Caco-2 (cell line): Measurements from ENCODE around the gene AGAP1. TPM values are rescaled to one million over a fixed set of nuclear protein-coding genes. Genes with fewer than 3 reads are reported as not detected.

ENCODE experiments used
- BruUV-seq: library from RNA; stranded (reverse); fragments of 400-500 nt; replicated peaks from 2 replicates; lab custom pipeline; 2021; lab: Mats Ljungman, UMichigan
- CTCF ChIA-PET: fragments of 300-600 bp; sonication (Branson Sonifier 250); formaldehyde crosslinking; loops from one replicate; lab custom pipeline; 2022; ENCODE audit warnings: antibody characterized with exemption; lab: Charles Lee
- POLR2A ChIA-PET: fragments of 300-600 bp; sonication (Branson Sonifier 250); formaldehyde crosslinking; loops from one replicate; lab custom pipeline; 2022; ENCODE audit warnings: antibody characterized with exemption; lab: Charles Lee
- DNase-seq, 2 experiments: peaks; one replicate each; pipeline versions ENCODE4 v3.0.0 to v3.0.0-alpha.2; 2020 to 2022
- H3K27me3 ChIP-seq: replicated peaks from 2 replicates; pipeline ENCODE4 v1.6.0; 2011; ENCODE audit warnings: low read length; ENCODE audit not compliant: control insufficient read depth, insufficient read depth
- H3K36me3 ChIP-seq: 2 replicates; pipeline ENCODE4 v1.5.1; 2011; ENCODE audit warnings: low read length; ENCODE audit not compliant: control insufficient read depth, insufficient read depth
- H3K4me1 ChIP-seq: fragments of 250-450 bp; sonication (Bioruptor Pico); 2 replicates; pipeline ENCODE4 v1.5.1; 2020; ENCODE audit warnings: mild to moderate bottlenecking
- H3K4me3 ChIP-seq: 2 replicates; pipeline ENCODE4 v1.5.1; 2011; ENCODE audit warnings: low read depth, mild to moderate bottlenecking, control low read depth, low read length
- H3K9me3 ChIP-seq: fragments of 250-450 bp; sonication (Bioruptor Pico); 2 replicates; pipeline ENCODE4 v1.5.1; 2020; ENCODE audit warnings: mild to moderate bottlenecking, moderate library complexity
- H3K27ac Mint-ChIP-seq: one replicate; pipeline ENCODE4 v1.8.0; 2022; ENCODE audit warnings: mixed read lengths; ENCODE audit not compliant: unreplicated experiment
- H3K27me3 Mint-ChIP-seq: one replicate; pipeline ENCODE4 v1.8.0; 2022; ENCODE audit warnings: mixed read lengths; ENCODE audit not compliant: insufficient read depth, unreplicated experiment
- H3K36me3 Mint-ChIP-seq: one replicate; pipeline ENCODE4 v1.8.0; 2022; ENCODE audit warnings: mild to moderate bottlenecking, mixed read lengths; ENCODE audit not compliant: insufficient read depth, unreplicated experiment
- H3K4me1 Mint-ChIP-seq: one replicate; pipeline ENCODE4 v1.8.0; 2022; ENCODE audit warnings: low read depth, mixed read lengths; ENCODE audit not compliant: unreplicated experiment
- H3K4me3 Mint-ChIP-seq: one replicate; pipeline ENCODE4 v1.8.0; 2022; ENCODE audit warnings: mild to moderate bottlenecking, moderate library complexity, mixed read lengths; ENCODE audit not compliant: unreplicated experiment
- H3K9me3 Mint-ChIP-seq: one replicate; pipeline ENCODE4 v1.8.0; 2022; ENCODE audit warnings: mixed read lengths; ENCODE audit not compliant: unreplicated experiment
- intact Hi-C: fragments of 100-400 bp; cut with micrococcal nuclease; formaldehyde crosslinking; loops from one replicate; pipeline ENCODE4 v1.10.0; 2022; ENCODE audit not compliant: unreplicated experiment
- total RNA-seq: library from RNA; stranded (reverse); gene quantifications from 2 replicates; pipeline ENCODE4 v1.2.3, GENCODE V29; 2022
- TF ChIP-seq, protein P1 (sequence below), 2 experiments: fragments of 200-600 bp in 1 of 2; IDR thresholded peaks; 1 replicate in 1 of 2; 2 replicates in 1 of 2; pipeline versions ENCODE4 v1.5.1 to v1.8.0; 2011 to 2022; ENCODE audit warnings: antibody characterized with exemption in 1 of 2, control low read depth in 1 of 2, inconsistent platforms in 1 of 2, low read depth in 1 of 2, low read length in 1 of 2, mild to moderate bottlenecking in 1 of 2, moderate library complexity in 1 of 2; ENCODE audit not compliant: insufficient read depth in 1 of 2, severe bottlenecking in 1 of 2, unreplicated experiment in 1 of 2

The AGAP1 gene
- total RNA-seq, 1 experiment from 2014 or later: 41.7 TPM

DNA sequence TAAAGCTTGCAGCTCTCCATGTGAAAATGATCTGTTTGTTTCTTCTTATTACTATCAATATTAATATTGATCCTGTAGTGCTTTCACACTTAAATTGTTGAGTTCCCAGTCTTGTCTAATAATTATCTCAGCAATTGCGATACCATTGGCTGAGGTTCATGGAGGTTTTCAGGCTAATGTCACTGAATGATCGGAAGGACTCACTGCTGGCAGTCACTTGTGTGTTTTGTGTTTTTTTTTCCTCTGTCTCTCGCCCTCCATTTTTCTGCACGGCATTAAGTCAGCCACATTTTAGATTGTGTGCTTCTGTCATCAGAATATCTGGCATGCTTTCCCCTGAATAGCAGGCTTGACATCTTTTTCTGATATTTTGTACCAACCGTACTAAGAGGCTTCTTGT lies 43.7 kb downstream of the AGAP1 start:
- no peak overlapping the region for H3K4me3 ChIP-seq
- TF ChIP-seq, protein P1, sequence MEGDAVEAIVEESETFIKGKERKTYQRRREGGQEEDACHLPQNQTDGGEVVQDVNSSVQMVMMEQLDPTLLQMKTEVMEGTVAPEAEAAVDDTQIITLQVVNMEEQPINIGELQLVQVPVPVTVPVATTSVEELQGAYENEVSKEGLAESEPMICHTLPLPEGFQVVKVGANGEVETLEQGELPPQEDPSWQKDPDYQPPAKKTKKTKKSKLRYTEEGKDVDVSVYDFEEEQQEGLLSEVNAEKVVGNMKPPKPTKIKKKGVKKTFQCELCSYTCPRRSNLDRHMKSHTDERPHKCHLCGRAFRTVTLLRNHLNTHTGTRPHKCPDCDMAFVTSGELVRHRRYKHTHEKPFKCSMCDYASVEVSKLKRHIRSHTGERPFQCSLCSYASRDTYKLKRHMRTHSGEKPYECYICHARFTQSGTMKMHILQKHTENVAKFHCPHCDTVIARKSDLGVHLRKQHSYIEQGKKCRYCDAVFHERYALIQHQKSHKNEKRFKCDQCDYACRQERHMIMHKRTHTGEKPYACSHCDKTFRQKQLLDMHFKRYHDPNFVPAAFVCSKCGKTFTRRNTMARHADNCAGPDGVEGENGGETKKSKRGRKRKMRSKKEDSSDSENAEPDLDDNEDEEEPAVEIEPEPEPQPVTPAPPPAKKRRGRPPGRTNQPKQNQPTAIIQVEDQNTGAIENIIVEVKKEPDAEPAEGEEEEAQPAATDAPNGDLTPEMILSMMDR (IDR thresholded peaks at IDR 0.05; ENCODE audit: insufficient read depth in 1 of 2, low read depth in 1 of 2, low read length in 1 of 2, severe bottlenecking in 1 of 2, unreplicated experiment in 1 of 2): no peak
- intact Hi-C loops: no loop called here
- BruUV-seq: no TSS peak
- no peaks in the 10 kb centered on the region for H3K36me3 ChIP-seq
- POLR2A ChIA-PET: no interaction called here
- Mint-ChIP-seq H3K9me3 (no peaks in the 10 kb centered on the region), H3K4me1 (peaks cover 3% of the 10 kb centered on the region), H3K27me3 (no peaks in the 10 kb centered on the region), H3K36me3 (peaks cover 6% of the 10 kb centered on the region), H3K4me3 (no peak overlapping the region), H3K27ac (no peak overlapping the region)
- CTCF ChIA-PET: no interaction called here
- no peak for DNase-seq
- peaks cover 10% of the 10 kb centered on the region for H3K4me1 ChIP-seq
- no peaks in the 10 kb centered on the region for H3K9me3 ChIP-seq
- H3K27me3 ChIP-seq: no peaks in the 10 kb centered on the region

DNA sequence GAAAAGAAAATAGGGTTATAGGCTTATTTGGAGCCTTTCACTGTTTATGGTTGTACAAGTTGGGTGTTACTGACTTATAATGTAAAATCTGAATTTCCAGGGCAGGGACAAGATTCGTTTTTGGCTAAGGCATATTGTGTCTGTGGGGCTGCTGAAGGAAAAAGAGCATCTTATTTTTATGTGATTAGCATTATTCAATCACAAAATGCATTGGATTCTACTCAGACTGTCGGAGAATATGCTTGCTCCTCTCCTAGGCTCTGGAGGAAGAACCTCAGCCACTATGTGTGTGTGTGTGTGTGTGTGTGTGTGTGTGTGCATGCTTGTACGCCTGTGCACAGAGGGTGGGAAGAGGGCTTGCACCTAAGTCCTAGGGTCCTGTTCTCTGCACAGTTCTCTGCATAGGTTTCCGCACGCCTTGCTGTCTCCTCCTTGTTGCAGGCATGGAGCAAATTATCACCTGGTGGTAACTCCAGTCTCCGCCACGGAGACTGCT lies 44.3 kb downstream of the AGAP1 start:
- Histone ChIP-seq H3K27me3 (no peaks in the 10 kb centered on the region), H3K9me3 (no peaks in the 10 kb centered on the region), H3K36me3 (no peaks in the 10 kb centered on the region), H3K4me3 (no peak overlapping the region), H3K4me1 (peaks cover 12% of the 10 kb centered on the region)
- no peak for DNase-seq
- H3K4me1 Mint-ChIP-seq: peaks cover 6% of the 10 kb centered on the region
- peaks cover 6% of the 10 kb centered on the region for H3K36me3 Mint-ChIP-seq
- TF ChIP-seq, protein P1 (IDR thresholded peaks at IDR 0.05; ENCODE audit: insufficient read depth in 1 of 2, low read depth in 1 of 2, low read length in 1 of 2, severe bottlenecking in 1 of 2, unreplicated experiment in 1 of 2): no peak
- H3K27ac Mint-ChIP-seq: no peak overlapping the region
- H3K4me3 Mint-ChIP-seq: no peak overlapping the region
- ChIA-PET POLR2A (no interaction called here), CTCF (no interaction called here)
- intact Hi-C loops: no loop called here
- no peaks in the 10 kb centered on the region for H3K27me3 Mint-ChIP-seq
- BruUV-seq: no TSS peak
- no peaks in the 10 kb centered on the region for H3K9me3 Mint-ChIP-seq

DNA sequence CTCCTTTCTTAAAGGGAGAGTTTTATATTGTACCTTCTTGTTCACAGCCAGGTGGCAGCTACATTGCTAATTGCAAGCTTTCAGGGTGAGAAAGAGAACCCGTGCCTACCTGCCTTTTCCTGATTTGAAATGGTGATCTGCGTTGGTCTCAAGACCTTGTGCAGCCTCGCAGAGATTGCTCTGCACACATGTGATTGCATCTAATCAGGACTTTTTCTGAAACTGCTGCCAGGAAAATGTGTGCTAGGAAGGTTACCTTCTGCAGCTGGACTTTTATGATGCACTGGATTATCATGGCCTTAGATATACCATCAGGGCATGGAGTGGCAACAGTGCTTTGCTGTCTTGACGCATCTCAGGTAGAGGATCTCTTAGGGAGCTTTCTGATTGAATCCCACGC lies 45.1 kb downstream of the AGAP1 start:
- Histone ChIP-seq H3K9me3 (no peaks in the 10 kb centered on the region), H3K4me1 (peaks cover 12% of the 10 kb centered on the region), H3K36me3 (no peaks in the 10 kb centered on the region), H3K27me3 (no peaks in the 10 kb centered on the region), H3K4me3 (no peak overlapping the region)
- peaks cover 6% of the 10 kb centered on the region for H3K36me3 Mint-ChIP-seq
- no peak overlapping the region for H3K27ac Mint-ChIP-seq
- H3K9me3 Mint-ChIP-seq: no peaks in the 10 kb centered on the region
- CTCF ChIA-PET: no interaction called here
- BruUV-seq: no TSS peak
- intact Hi-C loops: no loop called here
- TF ChIP-seq, protein P1 (IDR thresholded peaks at IDR 0.05; ENCODE audit: insufficient read depth in 1 of 2, low read depth in 1 of 2, low read length in 1 of 2, severe bottlenecking in 1 of 2, unreplicated experiment in 1 of 2): no peak
- POLR2A ChIA-PET: no interaction called here
- peaks cover 6% of the 10 kb centered on the region for H3K4me1 Mint-ChIP-seq
- DNase-seq: no peak
- H3K4me3 Mint-ChIP-seq: no peak overlapping the region
- H3K27me3 Mint-ChIP-seq: no peaks in the 10 kb centered on the region
